DOHH2 (cell line): Measurements from ENCODE around the gene ADD3.

Source experiments
- H3F3A ChIP-seq: fragments of 200-600 bp; sonication (generic), shearing (Covaris generic); 2 replicates; pipeline ENCODE4 v1.6.0; 2016; ENCODE audit warnings: antibody characterized with exemption, mild to moderate bottlenecking; ENCODE audit not compliant: control insufficient read depth, insufficient read depth
- H3K27ac ChIP-seq: fragments of 200-600 bp; sonication (generic); 2 replicates; pipeline ENCODE4 v1.5.1; 2014; ENCODE audit warnings: low read depth, mild to moderate bottlenecking, low read length, moderate library complexity
- H3K27me3 ChIP-seq: fragments of 200-600 bp; sonication (generic); 2 replicates; pipeline ENCODE4 v1.6.1; 2014; ENCODE audit warnings: mild to moderate bottlenecking, low read length, mixed read lengths; ENCODE audit not compliant: control insufficient read depth
- H3K36me3 ChIP-seq: fragments of 200-600 bp; sonication (generic); 2 replicates; pipeline ENCODE4 v1.6.1; 2014; ENCODE audit warnings: mild to moderate bottlenecking, low read length, moderate library complexity, mixed read lengths; ENCODE audit not compliant: control insufficient read depth
- H3K4me1 ChIP-seq: fragments of 200-600 bp; sonication (generic); 2 replicates; pipeline ENCODE4 v1.6.1; 2014; ENCODE audit warnings: mild to moderate bottlenecking, low read length, mixed read lengths; ENCODE audit not compliant: control insufficient read depth
- H3K4me2 ChIP-seq: fragments of 200-600 bp; sonication (generic); 2 replicates; pipeline ENCODE4 v1.6.0; 2014; ENCODE audit warnings: mild to moderate bottlenecking, low read length, moderate library complexity
- H3K4me3 ChIP-seq: fragments of 200-600 bp; sonication (generic); 2 replicates; pipeline ENCODE4 v1.5.1; 2014; ENCODE audit warnings: mild to moderate bottlenecking, low read length, mixed read lengths
- H3K79me2 ChIP-seq: fragments of 200-600 bp; sonication (generic); 2 replicates; pipeline ENCODE4 v1.6.1; 2014; ENCODE audit warnings: mild to moderate bottlenecking, low read length, mixed read lengths; ENCODE audit not compliant: control insufficient read depth
- H3K9me2 ChIP-seq: fragments of 200-600 bp; sonication (generic); replicated peaks from 2 replicates; pipeline ENCODE4 v1.6.1; 2014; ENCODE audit warnings: mild to moderate bottlenecking, low read length, mixed read lengths; ENCODE audit not compliant: control insufficient read depth
- H3K9me3 ChIP-seq: fragments of 200-600 bp; sonication (generic); 2 replicates; pipeline ENCODE4 v1.6.1; 2014; ENCODE audit warnings: antibody characterized with exemption, low read length, mixed read lengths; ENCODE audit not compliant: control insufficient read depth, insufficient read depth
- H4K20me1 ChIP-seq: fragments of 200-600 bp; sonication (generic); 2 replicates; pipeline ENCODE4 v1.6.0; 2014; ENCODE audit warnings: low read depth, mild to moderate bottlenecking, antibody characterized with exemption, low read length, moderate library complexity; ENCODE audit not compliant: control insufficient read depth, insufficient read depth
- EZH2phosphoT487 ChIP-seq: fragments of 200-600 bp; sonication (generic); IDR thresholded peaks from 2 replicates; pipeline ENCODE4 v1.6.1; 2017; ENCODE audit warnings: borderline replicate concordance, mild to moderate bottlenecking, antibody characterized with exemption, low read length, moderate library complexity, mixed read lengths
- TF ChIP-seq, protein P1 (sequence below): fragments of 200-600 bp; sonication (generic); IDR thresholded peaks from one replicate; pipeline ENCODE4 v1.5.1; 2014; ENCODE audit warnings: antibody characterized with exemption, mild to moderate bottlenecking, low read depth, low read length; ENCODE audit not compliant: poor library complexity, severe bottlenecking

Gene ADD3

DNA sequence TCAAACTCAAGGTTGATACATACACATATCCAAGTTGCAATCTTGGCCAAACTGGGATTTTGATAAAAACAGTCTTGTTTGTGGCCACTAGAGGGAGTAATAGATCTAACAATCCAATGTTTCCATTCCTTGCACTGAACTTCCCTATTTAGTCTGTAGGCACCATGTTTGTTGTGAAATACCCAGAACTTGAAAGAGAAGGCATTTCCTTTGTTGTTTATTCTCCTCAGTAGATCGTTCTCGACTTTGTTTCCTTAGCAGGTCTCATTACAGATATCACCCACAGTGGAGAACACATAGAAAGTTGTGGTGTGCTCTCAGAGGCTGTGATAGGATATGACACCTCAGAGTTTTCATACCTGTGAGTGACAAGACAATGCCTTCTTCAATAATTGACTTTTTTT lies 129.4 kb downstream of the ADD3 start:
- Histone ChIP-seq H3K9me2 (no peaks in the 10 kb centered on the region), H3K27ac (no peak overlapping the region), H4K20me1 (no peaks in the 10 kb centered on the region), H3K4me3 (no peak overlapping the region), H3F3A (peaks cover 13% of the 10 kb centered on the region), H3K9me3 (no peaks in the 10 kb centered on the region), H3K79me2 (no peaks in the 10 kb centered on the region), H3K4me1 (peaks cover 29% of the 10 kb centered on the region), H3K36me3 (peaks cover 5% of the 10 kb centered on the region), H3K27me3 (no peaks in the 10 kb centered on the region), H3K4me2 (peak overlapping the region; percentile 12; the same call in 1 of the 2 replicates)
- TF ChIP-seq, protein P1, sequence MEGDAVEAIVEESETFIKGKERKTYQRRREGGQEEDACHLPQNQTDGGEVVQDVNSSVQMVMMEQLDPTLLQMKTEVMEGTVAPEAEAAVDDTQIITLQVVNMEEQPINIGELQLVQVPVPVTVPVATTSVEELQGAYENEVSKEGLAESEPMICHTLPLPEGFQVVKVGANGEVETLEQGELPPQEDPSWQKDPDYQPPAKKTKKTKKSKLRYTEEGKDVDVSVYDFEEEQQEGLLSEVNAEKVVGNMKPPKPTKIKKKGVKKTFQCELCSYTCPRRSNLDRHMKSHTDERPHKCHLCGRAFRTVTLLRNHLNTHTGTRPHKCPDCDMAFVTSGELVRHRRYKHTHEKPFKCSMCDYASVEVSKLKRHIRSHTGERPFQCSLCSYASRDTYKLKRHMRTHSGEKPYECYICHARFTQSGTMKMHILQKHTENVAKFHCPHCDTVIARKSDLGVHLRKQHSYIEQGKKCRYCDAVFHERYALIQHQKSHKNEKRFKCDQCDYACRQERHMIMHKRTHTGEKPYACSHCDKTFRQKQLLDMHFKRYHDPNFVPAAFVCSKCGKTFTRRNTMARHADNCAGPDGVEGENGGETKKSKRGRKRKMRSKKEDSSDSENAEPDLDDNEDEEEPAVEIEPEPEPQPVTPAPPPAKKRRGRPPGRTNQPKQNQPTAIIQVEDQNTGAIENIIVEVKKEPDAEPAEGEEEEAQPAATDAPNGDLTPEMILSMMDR = peak; percentile 86
- TF ChIP-seq EZH2phosphoT487 = no peak

DNA sequence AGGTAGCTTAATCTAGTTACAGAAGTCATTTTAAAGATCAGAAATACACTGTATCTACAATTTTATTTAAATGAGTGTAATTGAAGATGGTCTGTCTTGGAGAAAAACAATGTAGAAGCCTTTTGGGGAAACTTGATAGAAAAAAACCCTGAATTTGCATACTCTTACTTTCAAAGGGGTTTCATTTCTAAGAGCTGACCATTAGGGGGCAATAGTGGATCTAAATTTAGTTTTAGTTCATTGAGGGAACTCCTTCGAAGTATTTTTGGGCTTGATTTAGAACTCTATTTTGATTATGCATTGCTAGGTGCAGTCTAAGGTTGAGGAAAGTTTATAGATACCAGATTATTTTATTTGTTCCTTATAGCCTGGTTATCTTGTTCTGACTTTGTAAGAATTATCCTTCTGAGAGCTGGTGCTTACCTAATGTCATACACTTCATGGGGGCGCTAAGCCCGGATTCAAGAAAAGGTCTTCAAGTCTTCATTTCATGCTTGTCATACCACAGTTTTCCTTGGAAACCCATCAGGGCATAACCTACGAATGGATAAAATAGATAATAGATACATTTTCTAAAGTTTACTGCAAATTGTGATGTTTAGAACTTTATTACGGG lies 130.5 kb downstream of the ADD3 start:
- Histone ChIP-seq H3K4me3 (no peak overlapping the region), H3K9me2 (no peaks in the 10 kb centered on the region), H3K79me2 (no peaks in the 10 kb centered on the region), H3K27ac (no peak overlapping the region), H3K27me3 (peaks cover under 1% of the 10 kb centered on the region; the same call in 1 of the 2 replicates), H3K4me2 (no peak overlapping the region; the same call in 1 of the 2 replicates), H3K4me1 (peaks cover 29% of the 10 kb centered on the region), H3F3A (peaks cover 13% of the 10 kb centered on the region), H4K20me1 (no peaks in the 10 kb centered on the region), H3K36me3 (no peaks in the 10 kb centered on the region), H3K9me3 (no peaks in the 10 kb centered on the region)
- TF ChIP-seq, protein P1 = peak; percentile 65
- no peak for TF ChIP-seq EZH2phosphoT487

DNA sequence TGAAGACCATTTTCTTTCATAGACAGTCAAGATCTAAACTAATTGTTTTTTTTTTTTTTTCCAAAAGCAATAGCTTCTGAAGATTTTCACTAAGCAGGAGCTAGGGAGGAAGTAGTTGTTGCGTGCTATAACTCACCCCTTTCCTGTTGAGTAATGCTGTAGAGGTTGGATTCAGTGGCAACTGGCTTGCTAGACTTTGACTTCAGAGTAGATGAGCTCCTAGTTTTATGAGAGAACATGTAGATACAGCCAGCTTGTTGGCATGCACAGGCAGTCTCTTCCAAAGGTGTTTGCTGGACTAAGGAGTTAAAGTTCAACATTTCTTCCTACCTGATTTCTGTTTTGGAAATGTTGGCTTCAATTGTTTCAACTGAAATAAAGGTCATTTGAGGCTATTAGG lies 133.4 kb downstream of the ADD3 start:
- Histone ChIP-seq H3F3A (peaks cover 4% of the 10 kb centered on the region; the same call in 1 of the 2 replicates), H4K20me1 (no peaks in the 10 kb centered on the region), H3K79me2 (no peaks in the 10 kb centered on the region), H3K9me3 (no peaks in the 10 kb centered on the region), H3K4me1 (peaks cover 16% of the 10 kb centered on the region), H3K36me3 (no peaks in the 10 kb centered on the region), H3K27me3 (peaks cover 16% of the 10 kb centered on the region), H3K27ac (no peak overlapping the region), H3K4me2 (no peak overlapping the region), H3K4me3 (no peak overlapping the region), H3K9me2 (no peaks in the 10 kb centered on the region)
- TF ChIP-seq, protein P1 = no peak
- no peak for TF ChIP-seq EZH2phosphoT487
